Keratinocyte (primary cell): ENCODE data around the gene TMEM132D. TPM values are rescaled to one million over a fixed set of nuclear protein-coding genes. Genes with fewer than 3 reads are reported as not detected.
"Not testable (repeated sequence)": the region's sequence is repeated elsewhere in the genome, so short reads cannot be mapped to it uniquely, and the experiment has no call there.

ENCODE experiments used
- DNase-seq: peaks from one replicate; pipeline ENCODE4 v3.0.0-alpha.2; 2011; ENCODE audit warnings: low read depth, missing footprints, low spot score
- FAIRE-seq: peaks from 2 replicates; lab custom pipeline; 2011; peaks lifted over from hg19 to GRCh38; lab: Jason Lieb, UNC
- H2AFZ ChIP-seq: 2 replicates; pipeline ENCODE4 v1.6.0; 2012; ENCODE audit warnings: low read length, control low read depth, inconsistent platforms; ENCODE audit not compliant: control insufficient read depth
- H3K27ac ChIP-seq: 2 replicates; pipeline ENCODE4 v1.5.1; 2011; ENCODE audit warnings: low read length; ENCODE audit not compliant: control insufficient read depth, insufficient read depth
- H3K27me3 ChIP-seq: 3 replicates; pipeline ENCODE4 v1.6.0; 2011; ENCODE audit warnings: low read length; ENCODE audit not compliant: control insufficient read depth, insufficient read depth; ENCODE audit errors: extremely low read depth
- H3K36me3 ChIP-seq, 2 experiments: 2 replicates in 1 of 2; 3 replicates in 1 of 2; pipeline ENCODE4 v1.5.1; 2011; ENCODE audit warnings: low read length in 2 of 2, mild to moderate bottlenecking in 1 of 2; ENCODE audit not compliant: control insufficient read depth in 2 of 2, insufficient read depth in 2 of 2; ENCODE audit errors: extremely low read depth in 1 of 2
- H3K4me1 ChIP-seq: 3 replicates; pipeline ENCODE4 v1.5.1; 2011; ENCODE audit warnings: low read length; ENCODE audit not compliant: control insufficient read depth, insufficient read depth; ENCODE audit errors: extremely low read depth
- H3K4me2 ChIP-seq: 3 replicates; pipeline ENCODE4 v1.6.0; 2011; ENCODE audit warnings: low read depth, low read length; ENCODE audit not compliant: control insufficient read depth, insufficient read depth; ENCODE audit errors: extremely low read depth
- H3K4me3 ChIP-seq, 3 experiments: fragments of 200-600 bp in 1 of 3; sonication (generic) in 1 of 3; 2 replicates in 2 of 3; 3 replicates in 1 of 3; pipeline ENCODE4 v1.5.1; 2011 to 2016; ENCODE audit warnings: low read length in 3 of 3, mild to moderate bottlenecking in 3 of 3, control low read depth in 2 of 3, inconsistent platforms in 1 of 3, low read depth in 1 of 3, mixed read lengths in 1 of 3, mixed run types in 1 of 3, moderate library complexity in 1 of 3; ENCODE audit not compliant: control insufficient read depth in 2 of 3, insufficient read depth in 2 of 3; ENCODE audit errors: extremely low read depth in 1 of 3
- H3K79me2 ChIP-seq: 2 replicates; pipeline ENCODE4 v1.6.0; 2012; ENCODE audit warnings: low read length; ENCODE audit not compliant: control insufficient read depth, insufficient read depth
- H3K9ac ChIP-seq: 3 replicates; pipeline ENCODE4 v1.6.0; 2011; ENCODE audit warnings: low read length; ENCODE audit not compliant: control insufficient read depth, insufficient read depth; ENCODE audit errors: extremely low read depth
- H3K9me1 ChIP-seq: 3 replicates; pipeline ENCODE4 v1.6.0; 2011; ENCODE audit warnings: low read length; ENCODE audit not compliant: control insufficient read depth, insufficient read depth; ENCODE audit errors: extremely low read depth
- H3K9me3 ChIP-seq: 2 replicates; pipeline ENCODE4 v1.5.1; 2012; ENCODE audit warnings: low read depth, low read length; ENCODE audit not compliant: control insufficient read depth
- H4K20me1 ChIP-seq: 3 replicates; pipeline ENCODE4 v1.6.0; 2011; ENCODE audit warnings: low read length; ENCODE audit not compliant: control insufficient read depth, insufficient read depth; ENCODE audit errors: extremely low read depth
- CTCF ChIP-seq, 3 experiments: IDR thresholded peaks in 1 of 3; conservative IDR thresholded peaks in 1 of 3; optimal IDR thresholded peaks in 1 of 3; 2 replicates in 2 of 3; 3 replicates in 1 of 3; pipeline versions ENCODE3 to v1.5.1; 2011; ENCODE audit warnings: low read length in 3 of 3, mild to moderate bottlenecking in 3 of 3, moderate library complexity in 2 of 3, control low read depth in 1 of 3, inconsistent platforms in 1 of 3; ENCODE audit not compliant: insufficient read depth in 2 of 3; ENCODE audit errors: extremely low read depth in 1 of 3
- EZH2 ChIP-seq: IDR thresholded peaks from one replicate; pipeline ENCODE4 v1.6.1; 2012; ENCODE audit warnings: inconsistent platforms, mild to moderate bottlenecking, low read length, moderate library complexity
- dilution Hi-C: fragments of 300-500 bp; cut with MboI; formaldehyde crosslinking; loops from one replicate; pipeline ENCODE4 v1.7.0; 2020; ENCODE audit warnings: low sequenced_read_pairs; ENCODE audit not compliant: extremely low pct_ligation_motif_present
- polyA plus RNA-seq, 5 experiments: library from polyadenylated mRNA; depleted of rRNA in 3 of 5; stranded (reverse) in 3 of 5; stranded (forward) in 1 of 5; unstranded in 1 of 5; fragments of >200 nt; gene quantifications; 1 replicate in 1 of 5; 2 replicates in 3 of 5; 3 replicates in 1 of 5; pipeline versions ENCODE4 v1.2.1 to v1.2.3, GENCODE V29; 2011 to 2012; ENCODE audit warnings: missing spikeins in 2 of 5, low read depth in 1 of 5, low replicate concordance in 1 of 5

The TMEM132D gene
- polyA plus RNA-seq, 1 donor (not counting 4 experiments of a cell fraction or from before 2014, with no cell fraction given): not detected

GRCh38 chr12:129901254-129901653, 2.6 kb downstream of the TMEM132D start:
- peaks cover 28% of the 10 kb centered on the region for H3K27me3 ChIP-seq
- dilution Hi-C loops: no loop called here
- H3K79me2 ChIP-seq: no peaks in the 10 kb centered on the region
- no peak overlapping the region for H3K4me3 ChIP-seq
- DNase-seq: no peak
- no peak overlapping the region for H2AFZ ChIP-seq
- FAIRE-seq: no peak
- no peak overlapping the region for H3K9ac ChIP-seq
- no peak overlapping the region for H3K4me2 ChIP-seq
- H3K9me1 ChIP-seq: no peaks in the 10 kb centered on the region
- TF ChIP-seq EZH2: no peak
- TF ChIP-seq CTCF (optimal IDR thresholded peaks at IDR 0.05 in 1 of 3, IDR thresholded peaks at IDR 0.05 in 1 of 3, conservative IDR thresholded peaks at IDR 0.05 in 1 of 3; ENCODE audit: extremely low read depth in 1 of 3, insufficient read depth in 2 of 3, low read length in 3 of 3): no peak
- H3K36me3 ChIP-seq: no peaks in the 10 kb centered on the region
- H3K27ac ChIP-seq: no peak overlapping the region
- H4K20me1 ChIP-seq: no peaks in the 10 kb centered on the region
- no peaks in the 10 kb centered on the region for H3K9me3 ChIP-seq
- no peaks in the 10 kb centered on the region for H3K4me1 ChIP-seq

- no peaks in the 10 kb centered on the region for H3K4me1 ChIP-seq
- no peaks in the 10 kb centered on the region for H4K20me1 ChIP-seq
- no peak overlapping the region for H3K4me3 ChIP-seq
- no peak overlapping the region for H3K4me2 ChIP-seq
- no peak for TF ChIP-seq CTCF (optimal IDR thresholded peaks at IDR 0.05 in 1 of 3, IDR thresholded peaks at IDR 0.05 in 1 of 3, conservative IDR thresholded peaks at IDR 0.05 in 1 of 3; ENCODE audit: extremely low read depth in 1 of 3, insufficient read depth in 2 of 3, low read length in 3 of 3)
- no peak for TF ChIP-seq EZH2
- no peak overlapping the region for H3K9ac ChIP-seq
- dilution Hi-C loops: no loop called here
- FAIRE-seq (no peak), DNase-seq (no peak)
- H3K9me3 ChIP-seq: no peaks in the 10 kb centered on the region
- peaks cover 28% of the 10 kb centered on the region for H3K27me3 ChIP-seq
- H3K79me2 ChIP-seq: no peaks in the 10 kb centered on the region
- no peak overlapping the region for H2AFZ ChIP-seq
- no peaks in the 10 kb centered on the region for H3K36me3 ChIP-seq
- no peak overlapping the region for H3K27ac ChIP-seq
- no peaks in the 10 kb centered on the region for H3K9me1 ChIP-seq
Measured at GRCh38 chr12:129900306-129900705, 3.5 kb downstream of the TMEM132D start.

- H3K9ac ChIP-seq, H3K4me1 ChIP-seq, H3K36me3 ChIP-seq, H3K4me2 ChIP-seq, H4K20me1 ChIP-seq, H3K79me2 ChIP-seq, FAIRE-seq, DNase-seq, H2AFZ ChIP-seq, H3K9me3 ChIP-seq, H3K9me1 ChIP-seq, H3K4me3 ChIP-seq, dilution Hi-C loops, H3K27ac ChIP-seq: not testable (repeated sequence)
- H3K27me3 ChIP-seq: peaks cover 20% of the 10 kb centered on the region
Measured at GRCh38 chr12:129899045-129899444, 4.8 kb downstream of the TMEM132D start.
